ENCODE measurements around the gene TMEM43.

The TMEM43 gene

GRCh38 chr3:14142567-14143270 is 17.9 kb downstream of the TMEM43 start:
- peak overlapping the region; percentile 19 for H2AK5ac ChIP-seq (ENCODE audit: low read length, severe bottlenecking)
- H2BK5ac ChIP-seq (ENCODE audit: low read depth, low read length, poor library complexity, severe bottlenecking), result no peak overlapping the region
- H3K9ac ChIP-seq (ENCODE audit: low read length), result peak overlapping the region; percentile 95

GRCh38 chr3:14143271-14144225 is 18.7 kb downstream of the TMEM43 start:
- H3K79me1 ChIP-seq (replicated peaks; ENCODE audit: low read length, poor library complexity, severe bottlenecking), result peaks cover 17% of the 10 kb centered on the region
- H3K9ac ChIP-seq (ENCODE audit: low read length), result peak overlapping the region; percentile 95
- no peak overlapping the region for H4K91ac ChIP-seq (ENCODE audit: low read length)
- H3K4ac ChIP-seq (ENCODE audit: low read depth in 1 of 2, low read length in 2 of 2), result no peak overlapping the region
- H3K36me3 ChIP-seq (ENCODE audit: control insufficient read depth in 1 of 2, insufficient read depth in 2 of 2, low read depth in 1 of 2, low read length in 2 of 2), result peaks cover 66 to 78% of the 10 kb centered on the region in 2 experiments
- H4K8ac ChIP-seq (ENCODE audit: low read length), result no peak overlapping the region
- H2BK15ac ChIP-seq (ENCODE audit: low read depth, poor library complexity, severe bottlenecking), result no peak overlapping the region
- H2BK12ac ChIP-seq (ENCODE audit: low read length in 2 of 2), result no peak overlapping the region
- WGBS, result 31% methylated on average over 6 of the region's 7 CpGs
- no peak overlapping the region for H2AFZ ChIP-seq (ENCODE audit: low read depth, low read length)
- no peak overlapping the region for H2BK120ac ChIP-seq (ENCODE audit: low read depth, low read length)
- H3K27me3 ChIP-seq (ENCODE audit: control insufficient read depth in 1 of 2, insufficient read depth in 1 of 2, low read length in 2 of 2), result no peaks in the 10 kb centered on the region
- peak overlapping the region in 1 of 2 experiments; percentile 47 for H3K4me3 ChIP-seq (ENCODE audit: insufficient read depth in 1 of 2, low read depth in 1 of 2, low read length in 2 of 2)
- H3K18ac ChIP-seq (ENCODE audit: low read depth in 1 of 2, low read length in 2 of 2), result peak overlapping the region; percentile 5 to 40
- peak overlapping the region; percentile 26 for H2BK5ac ChIP-seq (ENCODE audit: low read depth, low read length, poor library complexity, severe bottlenecking)
- peaks cover 30% of the 10 kb centered on the region for H3K4me1 ChIP-seq (ENCODE audit: control insufficient read depth, insufficient read depth, low read depth, low read length)
- H3K23ac ChIP-seq (ENCODE audit: low read length in 2 of 2), result no peak overlapping the region
- H3K4me2 ChIP-seq (ENCODE audit: low read length, poor library complexity, severe bottlenecking), result no peak overlapping the region
- peak; percentile 93 for DNase-seq
- no peak overlapping the region for H2AK5ac ChIP-seq (ENCODE audit: low read length, severe bottlenecking)
- H3K27ac ChIP-seq (ENCODE audit: low read length, poor library complexity, severe bottlenecking), result peak overlapping the region; percentile 97
- no peak overlapping the region for H3K14ac ChIP-seq (ENCODE audit: low read length in 2 of 2)
- H3K9me3 ChIP-seq (ENCODE audit: control insufficient read depth, low read length), result no peaks in the 10 kb centered on the region

More at GRCh38 chr3:14142567-14143270, 17.9 kb downstream of the TMEM43 start:
- DNase-seq, result peak; percentile 15
- Histone ChIP-seq H3K27me3 (ENCODE audit: control insufficient read depth in 1 of 2, insufficient read depth in 1 of 2, low read length in 2 of 2) (no peaks in the 10 kb centered on the region), H3K4me1 (ENCODE audit: control insufficient read depth, insufficient read depth, low read depth, low read length) (peaks cover 22% of the 10 kb centered on the region), H3K18ac (ENCODE audit: low read depth in 1 of 2, low read length in 2 of 2) (peak overlapping the region in 1 of 2 experiments; percentile 54), H3K4ac (ENCODE audit: low read depth in 1 of 2, low read length in 2 of 2) (no peak overlapping the region), H4K8ac (ENCODE audit: low read length) (peak overlapping the region; percentile 21), H3K36me3 (ENCODE audit: control insufficient read depth in 1 of 2, insufficient read depth in 2 of 2, low read depth in 1 of 2, low read length in 2 of 2) (peaks cover 65 to 78% of the 10 kb centered on the region in 2 experiments), H3K79me1 (replicated peaks; ENCODE audit: low read length, poor library complexity, severe bottlenecking) (peaks cover 16% of the 10 kb centered on the region), H2AFZ (ENCODE audit: low read depth, low read length) (no peak overlapping the region), H3K27ac (ENCODE audit: low read length, poor library complexity, severe bottlenecking) (peak overlapping the region; percentile 43), H3K9me3 (ENCODE audit: control insufficient read depth, low read length) (no peaks in the 10 kb centered on the region), H3K14ac (ENCODE audit: low read length in 2 of 2) (no peak overlapping the region), H2BK120ac (ENCODE audit: low read depth, low read length) (no peak overlapping the region), H2BK12ac (ENCODE audit: low read length in 2 of 2) (peak overlapping the region in 1 of 2 experiments; percentile 68), H2BK15ac (ENCODE audit: low read depth, poor library complexity, severe bottlenecking) (no peak overlapping the region), H3K4me2 (ENCODE audit: low read length, poor library complexity, severe bottlenecking) (no peak overlapping the region), H4K91ac (ENCODE audit: low read length) (no peak overlapping the region), H3K4me3 (ENCODE audit: insufficient read depth in 1 of 2, low read depth in 1 of 2, low read length in 2 of 2) (no peak overlapping the region), H3K23ac (ENCODE audit: low read length in 2 of 2) (no peak overlapping the region)
- 82% methylated on average over 8 of the region's 8 CpGs for WGBS

GRCh38 chr3:14144423-14145075 is 19.7 kb downstream of the TMEM43 start:
- H2BK5ac ChIP-seq (ENCODE audit: low read depth, low read length, poor library complexity, severe bottlenecking), result peak overlapping the region; percentile 60
- peaks cover 17% of the 10 kb centered on the region for H3K79me1 ChIP-seq (replicated peaks; ENCODE audit: low read length, poor library complexity, severe bottlenecking)
- H3K14ac ChIP-seq (ENCODE audit: low read length in 2 of 2), result peak overlapping the region in 1 of 2 experiments; percentile 79
- H3K9ac ChIP-seq (ENCODE audit: low read length), result peak overlapping the region; percentile 95
- H3K23ac ChIP-seq (ENCODE audit: low read length in 2 of 2), result no peak overlapping the region
- H2BK12ac ChIP-seq (ENCODE audit: low read length in 2 of 2), result peak overlapping the region; percentile 33 to 91
- H2AFZ ChIP-seq (ENCODE audit: low read depth, low read length), result no peak overlapping the region
- no peaks in the 10 kb centered on the region for H3K27me3 ChIP-seq (ENCODE audit: control insufficient read depth in 1 of 2, insufficient read depth in 1 of 2, low read length in 2 of 2)
- H3K18ac ChIP-seq (ENCODE audit: low read depth in 1 of 2, low read length in 2 of 2), result peak overlapping the region; percentile 40 to 93
- peak overlapping the region; percentile 20 for H2BK120ac ChIP-seq (ENCODE audit: low read depth, low read length)
- H2BK15ac ChIP-seq (ENCODE audit: low read depth, poor library complexity, severe bottlenecking), result no peak overlapping the region
- H3K36me3 ChIP-seq (ENCODE audit: control insufficient read depth in 1 of 2, insufficient read depth in 2 of 2, low read depth in 1 of 2, low read length in 2 of 2), result peaks cover 60 to 71% of the 10 kb centered on the region in 2 experiments
- H3K4me1 ChIP-seq (ENCODE audit: control insufficient read depth, insufficient read depth, low read depth, low read length), result peaks cover 31% of the 10 kb centered on the region
- peak overlapping the region; percentile 18 for H2AK5ac ChIP-seq (ENCODE audit: low read length, severe bottlenecking)
- peak; percentile 100 for DNase-seq
- H3K27ac ChIP-seq (ENCODE audit: low read length, poor library complexity, severe bottlenecking), result peak overlapping the region; percentile 97
- H3K4me2 ChIP-seq (ENCODE audit: low read length, poor library complexity, severe bottlenecking), result no peak overlapping the region
- H3K9me3 ChIP-seq (ENCODE audit: control insufficient read depth, low read length), result no peaks in the 10 kb centered on the region
- peak overlapping the region; percentile 70 for H4K8ac ChIP-seq (ENCODE audit: low read length)
- H3K4ac ChIP-seq (ENCODE audit: low read depth in 1 of 2, low read length in 2 of 2), result peak overlapping the region; percentile 76 to 77
- H3K4me3 ChIP-seq (ENCODE audit: insufficient read depth in 1 of 2, low read depth in 1 of 2, low read length in 2 of 2), result peak overlapping the region in 1 of 2 experiments; percentile 58
- WGBS, result 13% methylated on average over 5 of the region's 7 CpGs
- H4K91ac ChIP-seq (ENCODE audit: low read length), result peak overlapping the region; percentile 82
